ENCODE data around the gene MYH14.

- TF ChIP-seq CTCF (optimal IDR thresholded peaks at IDR 0.05 in 1 of 3, IDR thresholded peaks at IDR 0.05 in 1 of 3, conservative IDR thresholded peaks at IDR 0.05 in 1 of 3; ENCODE audit: extremely low read depth in 1 of 3, insufficient read depth in 2 of 3, low read length in 3 of 3) (no peak), EZH2 (IDR thresholded peaks at IDR 0.05; ENCODE audit: low read length) (no peak)
These were observed 36.6 kb downstream of the MYH14 start for GRCh38 chr19:50239921-50240590.
